GM19467 (cell line): ENCODE data around the gene BAX.
"Not testable (repeated sequence)": the region's sequence is repeated elsewhere in the genome, so short reads cannot be mapped to it uniquely, and the experiment has no call there.

ENCODE experiments used
- ATAC-seq: cut with Tn5 transposase; IDR thresholded peaks from one replicate; pipeline ENCODE4 v1.9.1; 2021; ENCODE audit warnings: mild to moderate bottlenecking, moderate library complexity; ENCODE audit not compliant: unreplicated experiment

The BAX gene

GRCh38 chr19:48954595-48955307 is at the start of gene BAX:
TSS of gene BAX (plus strand) at chr19:48954875. CDS start at chr19:48954929, 54 bp downstream.
- peak; percentile 73 for ATAC-seq

- ATAC-seq: no peak
Measured at GRCh38 chr19:48905664-48906063, 49.0 kb upstream of the BAX start.

GRCh38 chr19:48906324-48906723 is 48.4 kb upstream of the BAX start:
- no peak for ATAC-seq

DNA sequence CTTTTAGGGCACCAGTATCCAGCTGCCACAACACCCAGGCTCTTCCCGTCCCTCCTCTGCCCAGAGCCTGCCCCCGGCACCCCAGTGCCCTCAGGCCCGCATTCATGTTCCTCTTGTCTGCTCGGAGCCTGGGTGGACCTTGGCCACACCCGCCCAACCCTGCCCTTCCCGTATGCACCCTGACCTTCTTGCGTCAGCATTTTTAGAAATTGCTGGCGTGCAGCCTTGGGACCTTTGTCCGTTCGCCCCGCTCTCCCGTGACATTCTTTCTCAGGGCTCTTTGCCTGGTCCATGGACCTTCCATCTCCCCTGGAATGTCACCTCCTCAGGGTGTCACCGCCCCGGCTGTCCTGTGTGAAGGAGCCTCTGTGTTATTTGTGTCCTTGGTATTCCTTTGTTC is 47.0 kb upstream of the BAX start:
- no peak for ATAC-seq

DNA sequence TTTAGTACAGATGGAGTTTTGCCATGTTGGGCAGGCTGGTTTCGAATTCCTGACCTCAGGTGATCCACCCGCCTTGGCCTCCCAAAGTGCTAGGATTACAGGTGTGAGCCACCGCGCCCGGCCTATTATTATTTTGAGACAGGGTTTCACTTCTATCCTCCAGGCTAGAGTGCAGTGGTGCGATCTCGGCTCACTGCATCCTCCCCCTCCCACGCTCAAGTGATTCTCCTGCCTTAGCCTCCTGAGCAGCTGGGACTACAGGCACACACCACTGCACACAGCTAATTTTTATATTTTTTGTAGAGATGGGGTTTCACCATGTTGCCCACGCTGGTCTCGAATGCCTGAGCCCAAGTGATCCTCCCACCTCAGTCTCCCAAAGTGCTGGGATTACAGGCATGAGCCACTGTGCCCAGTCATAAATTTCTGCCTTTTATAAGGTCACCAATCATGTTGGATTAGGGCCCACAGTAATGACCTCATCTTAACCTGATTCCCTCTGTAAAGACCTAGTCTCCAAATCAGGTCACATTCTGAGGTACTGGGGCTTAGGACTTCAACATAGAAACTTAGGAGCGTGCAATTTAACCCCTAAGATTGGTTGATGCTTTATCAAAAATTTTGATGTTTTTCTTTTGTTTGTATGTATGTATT is 45.1 kb upstream of the BAX start:
- ATAC-seq: not testable (repeated sequence)

GRCh38 chr19:48910803-48911202 is 43.9 kb upstream of the BAX start:
- ATAC-seq: no peak

GRCh38 chr19:48913114-48913889 is 41.4 kb upstream of the BAX start:
- ATAC-seq: no peak

DNA sequence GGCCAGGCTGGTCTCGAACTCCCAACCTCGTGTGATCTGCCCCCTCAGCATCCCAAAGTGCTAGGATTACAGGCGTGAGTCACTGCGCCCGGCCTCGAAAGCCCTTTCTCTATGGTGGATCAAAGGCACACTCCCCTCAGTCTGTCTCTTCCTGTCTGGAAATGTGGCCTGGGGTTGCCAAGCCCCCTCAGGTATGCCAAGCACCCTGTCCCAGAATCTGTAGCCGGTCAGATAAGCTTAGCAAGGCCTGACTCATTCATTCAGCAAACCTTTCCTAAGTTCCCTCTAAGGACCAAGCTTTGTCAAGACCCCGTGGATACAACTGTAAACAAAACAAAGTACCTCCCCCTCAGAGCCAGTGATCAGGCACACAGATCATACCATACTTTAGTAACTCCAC is 40.5 kb upstream of the BAX start:
- no peak for ATAC-seq

- ATAC-seq: no peak
Measured at GRCh38 chr19:48915757-48916156, 38.9 kb upstream of the BAX start.

- no peak for ATAC-seq
Measured at GRCh38 chr19:48918071-48918470, 36.6 kb upstream of the BAX start.

DNA sequence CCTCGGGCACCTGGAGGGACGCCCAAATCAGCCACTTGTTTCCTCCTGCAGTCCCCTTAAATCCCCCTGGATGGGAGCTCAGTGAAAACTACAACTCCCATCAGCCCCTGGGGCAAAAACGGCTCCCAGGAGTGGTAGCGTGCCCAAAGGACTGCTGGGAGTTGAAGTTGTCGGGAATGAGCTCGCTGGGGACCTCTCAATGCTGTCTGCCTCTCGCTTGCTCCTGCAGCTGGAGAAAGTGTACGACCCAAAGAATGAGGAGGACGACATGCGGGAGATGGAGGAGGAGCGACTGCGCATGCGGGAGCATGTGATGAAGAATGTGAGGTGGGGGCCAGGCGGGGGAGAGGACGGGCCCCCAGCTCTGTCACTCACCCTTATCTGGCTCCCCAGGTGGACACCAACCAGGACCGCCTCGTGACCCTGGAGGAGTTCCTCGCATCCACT is 35.9 kb upstream of the BAX start:
- no peak for ATAC-seq

DNA sequence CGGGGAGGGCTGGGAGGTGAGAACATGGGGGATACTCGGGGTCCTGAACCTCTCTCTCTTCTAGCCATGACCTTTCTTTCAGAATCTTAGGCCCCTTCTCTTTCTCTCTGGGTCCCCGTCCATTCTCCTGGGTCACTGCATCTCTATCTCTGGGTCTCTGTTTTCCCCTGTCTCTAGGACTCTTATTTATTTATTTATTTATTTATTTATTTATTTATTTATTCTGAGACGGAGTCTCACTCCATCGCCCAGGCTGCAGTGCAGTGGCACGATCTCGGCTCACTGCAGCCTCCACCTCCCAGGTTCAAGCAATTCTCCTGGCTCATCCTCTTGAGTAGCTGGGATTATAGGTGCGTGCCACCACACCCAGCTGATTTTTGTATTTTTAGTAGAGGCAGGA is 35.4 kb upstream of the BAX start:
- ATAC-seq: not testable (repeated sequence)

- no peak for ATAC-seq
Measured at GRCh38 chr19:48920949-48921348, 33.7 kb upstream of the BAX start.

DNA sequence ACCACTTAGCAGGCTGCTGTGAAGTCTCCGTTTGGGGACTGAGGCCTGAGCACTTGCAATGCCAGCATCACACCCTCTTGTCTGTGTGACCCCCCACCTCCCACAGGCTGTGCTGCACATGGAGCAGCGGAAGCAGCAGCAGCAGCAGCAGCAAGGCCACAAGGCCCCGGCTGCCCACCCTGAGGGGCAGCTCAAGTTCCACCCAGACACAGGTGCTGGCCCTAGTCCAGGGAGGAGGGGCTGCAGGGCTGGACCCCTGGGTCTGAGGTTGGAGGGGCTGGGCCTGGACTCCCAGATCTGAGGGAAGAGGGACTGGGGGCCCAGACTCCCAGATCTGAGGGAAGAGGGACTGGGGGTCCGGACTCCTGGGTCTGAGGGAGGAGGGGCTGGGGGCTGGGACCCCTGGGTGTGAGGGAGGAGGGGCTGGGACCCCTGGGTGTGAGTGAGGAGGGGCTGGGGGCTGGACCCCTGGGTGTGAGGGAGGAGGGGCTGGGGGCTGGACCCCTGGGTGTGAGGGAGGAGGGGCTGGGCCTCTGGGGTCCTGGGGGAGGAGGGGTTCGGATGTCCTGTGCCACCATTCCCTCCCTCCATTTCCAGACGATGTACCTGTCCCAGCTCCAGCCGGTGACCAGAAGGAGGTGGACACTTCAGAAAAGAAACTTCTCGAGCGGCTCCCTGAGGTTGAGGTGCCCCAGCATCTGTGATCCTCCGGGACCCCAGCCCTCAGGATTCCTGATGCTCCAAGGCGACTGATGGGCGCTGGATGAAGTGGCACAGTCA is 32.8 kb upstream of the BAX start:
- no peak for ATAC-seq

DNA sequence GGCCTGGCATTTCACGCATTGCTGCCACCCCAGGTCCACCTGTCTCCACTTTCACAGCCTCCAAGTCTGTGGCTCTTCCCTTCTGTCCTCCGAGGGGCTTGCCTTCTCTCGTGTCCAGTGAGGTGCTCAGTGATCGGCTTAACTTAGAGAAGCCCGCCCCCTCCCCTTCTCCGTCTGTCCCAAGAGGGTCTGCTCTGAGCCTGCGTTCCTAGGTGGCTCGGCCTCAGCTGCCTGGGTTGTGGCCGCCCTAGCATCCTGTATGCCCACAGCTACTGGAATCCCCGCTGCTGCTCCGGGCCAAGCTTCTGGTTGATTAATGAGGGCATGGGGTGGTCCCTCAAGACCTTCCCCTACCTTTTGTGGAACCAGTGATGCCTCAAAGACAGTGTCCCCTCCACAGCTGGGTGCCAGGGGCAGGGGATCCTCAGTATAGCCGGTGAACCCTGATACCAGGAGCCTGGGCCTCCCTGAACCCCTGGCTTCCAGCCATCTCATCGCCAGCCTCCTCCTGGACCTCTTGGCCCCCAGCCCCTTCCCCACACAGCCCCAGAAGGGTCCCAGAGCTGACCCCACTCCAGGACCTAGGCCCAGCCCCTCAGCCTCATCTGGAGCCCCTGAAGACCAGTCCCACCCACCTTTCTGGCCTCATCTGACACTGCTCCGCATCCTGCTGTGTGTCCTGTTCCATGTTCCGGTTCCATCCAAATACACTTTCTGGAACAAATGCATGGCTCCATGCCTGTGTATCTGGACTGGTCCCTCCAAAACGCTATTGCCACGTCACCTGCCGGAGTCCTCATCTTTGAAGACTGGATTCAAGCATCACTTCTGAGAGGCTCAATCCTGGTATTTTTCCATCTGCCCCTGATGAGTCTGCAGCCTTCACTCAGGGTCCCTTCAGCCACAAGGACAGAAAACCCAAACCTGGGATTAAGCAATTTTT is 31.9 kb upstream of the BAX start:
- no peak for ATAC-seq

GRCh38 chr19:48925240-48925843 is 29.3 kb upstream of the BAX start:
- no peak for ATAC-seq

DNA sequence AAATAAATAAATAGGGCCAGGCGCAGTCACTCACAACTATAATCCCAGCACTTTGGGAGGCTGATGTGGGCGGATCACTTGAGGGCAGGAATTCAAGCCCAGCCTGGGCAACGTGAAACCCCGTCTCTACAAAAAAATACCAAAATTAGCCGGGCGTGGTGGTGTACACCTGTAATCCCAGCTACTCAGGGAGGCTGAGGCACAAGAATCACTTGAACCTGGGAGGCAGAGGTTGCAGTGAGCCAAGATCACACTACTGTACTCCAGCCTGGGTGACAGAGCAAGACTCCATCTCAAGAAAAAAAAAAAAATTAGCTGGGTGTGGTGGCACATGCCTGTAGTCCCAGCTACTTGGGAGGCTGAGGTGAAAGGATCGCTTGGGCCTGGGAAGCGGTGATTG is 28.8 kb upstream of the BAX start:
- not testable (repeated sequence) for ATAC-seq

DNA sequence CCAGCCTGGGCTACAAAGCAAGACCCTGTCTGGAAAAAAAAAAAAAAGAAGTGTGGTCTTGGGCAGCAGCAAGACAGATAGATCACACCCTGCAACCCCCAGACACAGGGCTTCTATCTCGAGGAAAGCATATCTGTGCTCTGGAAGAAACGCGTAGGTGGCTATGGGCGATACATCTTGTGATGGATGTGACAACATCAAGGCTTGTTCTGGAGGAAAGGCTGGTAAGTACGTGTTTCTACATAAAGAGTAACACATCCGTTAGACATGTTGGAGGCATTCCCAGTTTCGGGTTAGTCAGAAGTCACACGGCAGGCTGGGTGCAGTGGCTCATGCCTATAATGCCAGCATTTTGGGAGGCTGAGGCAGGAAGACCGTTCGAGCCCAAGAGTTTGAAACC is 27.8 kb upstream of the BAX start:
- ATAC-seq: no peak

DNA sequence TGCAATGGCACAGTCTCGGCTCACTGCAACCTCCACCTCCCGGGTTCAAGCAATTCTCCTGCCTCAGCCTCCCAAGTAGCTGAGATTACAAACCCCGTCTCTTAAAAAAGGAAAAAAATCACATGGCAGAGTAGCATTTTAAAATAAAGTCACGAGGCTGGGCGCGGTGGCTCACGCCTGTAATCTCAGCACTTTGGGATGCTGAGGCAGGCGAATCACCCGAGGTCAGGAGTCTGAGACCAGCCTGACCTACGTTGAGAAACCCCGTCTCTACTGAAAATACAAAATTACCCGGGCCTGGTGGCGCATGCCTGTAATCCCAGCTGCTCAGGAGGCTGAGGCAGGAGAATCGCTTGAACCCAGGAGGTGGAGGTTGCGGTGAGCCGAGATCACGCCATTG is 27.0 kb upstream of the BAX start:
- ATAC-seq: not testable (repeated sequence)
